H1 (cell line): ENCODE data around the gene SYNJ1. TPM values are rescaled to one million over a fixed set of nuclear protein-coding genes. Genes with fewer than 3 reads are reported as not detected.

Experiments
- CTCF ChIA-PET: fragments of 300-600 bp; sonication (Branson Sonifier 250); formaldehyde crosslinking; loops from one replicate; lab custom pipeline; 2021; ENCODE audit not compliant: partially characterized antibody; lab: Charles Lee
- POLR2A ChIA-PET: fragments of 300-600 bp; sonication (Branson Sonifier 250); formaldehyde crosslinking; loops from one replicate; lab custom pipeline; 2021; ENCODE audit warnings: inconsistent platforms; ENCODE audit not compliant: partially characterized antibody; lab: Charles Lee
- DNase-seq, 2 experiments: peaks; one replicate each; pipeline versions ENCODE4 v3.0.0 to v3.0.0-alpha.2; 2010 to 2022; ENCODE audit warnings: low spot score in 2 of 2, low read depth in 1 of 2, mixed read lengths in 1 of 2
- FAIRE-seq: peaks from 2 replicates; lab custom pipeline; 2011; peaks lifted over from hg19 to GRCh38; lab: Jason Lieb, UNC
- H2AFZ ChIP-seq: 2 replicates; pipeline ENCODE4 v1.8.1; 2012; ENCODE audit warnings: low read length, inconsistent platforms
- H2AK5ac ChIP-seq: 2 replicates; pipeline ENCODE4 v1.6.1; 2013; ENCODE audit warnings: low read depth, low read length
- H2BK120ac ChIP-seq: replicated peaks from 2 replicates; pipeline ENCODE3; 2013; ENCODE audit warnings: low read depth, low read length, inconsistent platforms
- H2BK12ac ChIP-seq: 2 replicates; pipeline ENCODE4 v1.6.1; 2013; ENCODE audit warnings: low read depth, low read length
- H2BK15ac ChIP-seq: 2 replicates; pipeline ENCODE4 v1.6.1; 2013; ENCODE audit warnings: low read length
- H2BK20ac ChIP-seq: 2 replicates; pipeline ENCODE4 v1.6.1; 2013; ENCODE audit warnings: low read length
- H2BK5ac ChIP-seq: 2 replicates; pipeline ENCODE4 v1.6.1; 2013; ENCODE audit warnings: low read depth, low read length
- H3K14ac ChIP-seq: 2 replicates; pipeline ENCODE4 v1.6.1; 2013; ENCODE audit warnings: inconsistent platforms; ENCODE audit not compliant: insufficient read length
- H3K18ac ChIP-seq: 2 replicates; pipeline ENCODE4 v1.6.1; 2013; ENCODE audit warnings: low read length; ENCODE audit errors: extremely low read depth
- H3K23ac ChIP-seq: 2 replicates; pipeline ENCODE4 v1.6.1; 2013; ENCODE audit warnings: inconsistent platforms; ENCODE audit not compliant: insufficient read length
- H3K23me2 ChIP-seq: 2 replicates; pipeline ENCODE4 v1.6.1; 2013; ENCODE audit warnings: low read depth, low read length
- H3K27ac ChIP-seq: 2 replicates; pipeline ENCODE4 v1.6.1; 2011; ENCODE audit warnings: low read depth, low read length, inconsistent platforms
- H3K27me3 ChIP-seq, 4 experiments: replicated peaks in 1 of 4; 1 replicate in 1 of 4; 2 replicates in 3 of 4; pipeline versions ENCODE4 v1.6.1 to v1.8.1; 2011 to 2013; ENCODE audit warnings: low read length in 3 of 4, mild to moderate bottlenecking in 3 of 4, inconsistent platforms in 2 of 4, mixed read lengths in 2 of 4, moderate library complexity in 1 of 4; ENCODE audit not compliant: control insufficient read depth in 3 of 4, insufficient read depth in 3 of 4; ENCODE audit errors: extremely low read depth in 1 of 4
- H3K36me3 ChIP-seq, 4 experiments: 2 replicates each; pipeline versions ENCODE4 v1.6.1 to v1.8.1; 2011 to 2013; ENCODE audit warnings: mild to moderate bottlenecking in 4 of 4, low read length in 3 of 4, moderate library complexity in 2 of 4, control low read depth in 1 of 4, inconsistent platforms in 1 of 4; ENCODE audit not compliant: insufficient read depth in 4 of 4, control insufficient read depth in 2 of 4
- H3K4ac ChIP-seq: replicated peaks from 2 replicates; pipeline ENCODE3; 2013; ENCODE audit warnings: low read length, low read depth, mixed read lengths, inconsistent platforms; ENCODE audit not compliant: insufficient read length
- H3K4me1 ChIP-seq, 4 experiments: replicated peaks in 1 of 4; 1 replicate in 1 of 4; 2 replicates in 3 of 4; pipeline versions ENCODE4 v1.6.1 to v1.8.1; 2011 to 2013; ENCODE audit warnings: low read length in 3 of 4, inconsistent platforms in 2 of 4, mixed read lengths in 1 of 4; ENCODE audit not compliant: insufficient read depth in 4 of 4, control insufficient read depth in 3 of 4
- H3K4me2 ChIP-seq, 2 experiments: 2 replicates each; pipeline versions ENCODE4 v1.6.1 to v1.8.1; 2011 to 2013; ENCODE audit warnings: low read depth in 2 of 2, low read length in 2 of 2, control low read depth in 1 of 2, inconsistent platforms in 1 of 2, mild to moderate bottlenecking in 1 of 2; ENCODE audit not compliant: insufficient read depth in 1 of 2
- H3K4me3 ChIP-seq, 4 experiments: fragments of 200-600, 300-600 bp in 1 of 4; sonication (generic), shearing (Covaris generic), sonication (Bioruptor Twin) in 1 of 4; 2 replicates each; pipeline versions ENCODE4 v1.5.1 to v1.8.1; 2011 to 2016; ENCODE audit warnings: low read length in 4 of 4, low read depth in 3 of 4, control low read depth in 2 of 4, inconsistent platforms in 2 of 4, mild to moderate bottlenecking in 2 of 4, mixed read lengths in 1 of 4, moderate library complexity in 1 of 4; ENCODE audit not compliant: insufficient read depth in 2 of 4; ENCODE audit errors: extremely low read depth in 1 of 4
- H3K56ac ChIP-seq: replicated peaks from 2 replicates; pipeline ENCODE3; 2013; ENCODE audit warnings: low read depth, mild to moderate bottlenecking, mixed read lengths, low read length, inconsistent platforms; ENCODE audit not compliant: insufficient read length
- H3K79me1 ChIP-seq: 2 replicates; pipeline ENCODE4 v1.6.1; 2013; ENCODE audit warnings: low read depth, low read length, control low read depth
- H3K79me2 ChIP-seq, 2 experiments: 2 replicates each; pipeline versions ENCODE4 v1.6.1 to v1.8.1; 2012 to 2013; ENCODE audit warnings: low read length in 2 of 2, mild to moderate bottlenecking in 2 of 2, inconsistent platforms in 1 of 2; ENCODE audit not compliant: insufficient read depth in 2 of 2, control insufficient read depth in 1 of 2
- H3K9ac ChIP-seq, 4 experiments: replicated peaks in 1 of 4; 1 replicate in 1 of 4; 2 replicates in 3 of 4; pipeline versions ENCODE4 v1.6.1 to v1.8.1; 2011 to 2013; ENCODE audit warnings: low read depth in 3 of 4, low read length in 3 of 4, control low read depth in 2 of 4, mild to moderate bottlenecking in 2 of 4, moderate library complexity in 2 of 4, inconsistent platforms in 1 of 4; ENCODE audit errors: extremely low read depth in 1 of 4
- H3K9me3 ChIP-seq, 2 experiments: 2 replicates each; pipeline versions ENCODE4 v1.6.1 to v1.8.1; 2012 to 2013; ENCODE audit warnings: mild to moderate bottlenecking in 2 of 2, moderate library complexity in 2 of 2, control low read depth in 1 of 2, inconsistent platforms in 1 of 2, low read depth in 1 of 2, low read length in 1 of 2, mixed read lengths in 1 of 2; ENCODE audit not compliant: insufficient read depth in 2 of 2
- H4K20me1 ChIP-seq, 2 experiments: replicated peaks in 1 of 2; 2 replicates each; pipeline versions ENCODE3 to v1.8.1; 2011 to 2013; ENCODE audit warnings: inconsistent platforms in 2 of 2, low read length in 2 of 2, mild to moderate bottlenecking in 1 of 2; ENCODE audit not compliant: insufficient read depth in 2 of 2, control insufficient read depth in 1 of 2
- H4K5ac ChIP-seq: 2 replicates; pipeline ENCODE4 v1.6.1; 2013; ENCODE audit warnings: low read length, low read depth, mixed read lengths, inconsistent platforms; ENCODE audit not compliant: insufficient read length
- H4K8ac ChIP-seq: 2 replicates; pipeline ENCODE4 v1.8.0; 2013; ENCODE audit warnings: mild to moderate bottlenecking, moderate library complexity, low read length, inconsistent platforms; ENCODE audit not compliant: insufficient read depth; ENCODE audit errors: extremely low read depth
- H4K91ac ChIP-seq: replicated peaks from 2 replicates; pipeline ENCODE3; 2013; ENCODE audit warnings: low read length, mixed read lengths, inconsistent platforms; ENCODE audit not compliant: insufficient read length
- EP300 ChIP-seq, 2 experiments: IDR thresholded peaks; 1 replicate in 1 of 2; 2 replicates in 1 of 2; pipeline ENCODE4 v1.6.1; 2011 to 2012; ENCODE audit warnings: low read depth in 2 of 2, low read length in 2 of 2, mild to moderate bottlenecking in 2 of 2, borderline replicate concordance in 1 of 2, inconsistent platforms in 1 of 2, moderate library complexity in 1 of 2
- GTF2F1 ChIP-seq: IDR thresholded peaks from 2 replicates; pipeline ENCODE4 v1.6.1; 2012; ENCODE audit warnings: low read depth, low read length, improper control_type of control experiment, borderline replicate concordance
- polyA plus RNA-seq, 7 experiments: library from polyadenylated mRNA; depleted of rRNA in 3 of 7; stranded (reverse) in 5 of 7; unstranded in 2 of 7; fragments of >200 nt in 5 of 7; fragments of 200-250 nt in 2 of 7; gene quantifications; 1 replicate in 5 of 7; 2 replicates in 1 of 7; 4 replicates in 1 of 7; pipeline versions ENCODE4 v1.2.1 to v1.2.3, GENCODE V29; 2011 to 2013; ENCODE audit warnings: missing spikeins in 2 of 7, mixed read lengths in 2 of 7
- total RNA-seq: library from RNA; stranded (reverse); fragmentation: NEBNext Ultra II Directional; extraction: Animal tissue kit (Norgen Biotek cat#: 25700); gene quantifications from 2 replicates; pipeline ENCODE4 v1.2.1, GENCODE V29; 2021

The SYNJ1 gene
- total and polyA plus RNA-seq, 2 of the 8 experiments (the other 6 are each of a cell fraction or from before 2014, with no cell fraction given): 1.3 to 4.3 TPM

GRCh38 chr21:32713726-32714125 is 14.1 kb downstream of the SYNJ1 start:
- H3K23me2 ChIP-seq: no peaks in the 10 kb centered on the region
- H4K91ac ChIP-seq: no peak overlapping the region
- H2BK5ac ChIP-seq: no peak overlapping the region
- H4K5ac ChIP-seq: no peak overlapping the region
- no peak overlapping the region for H2BK15ac ChIP-seq
- peaks cover 0 to 2% (median 1%) of the 10 kb centered on the region in 4 experiments; a peak in 1 of 7 replicates for H3K4me1 ChIP-seq
- TF ChIP-seq EP300 (IDR thresholded peaks at IDR 0.05; ENCODE audit: borderline replicate concordance in 1 of 2, low read depth in 2 of 2, low read length in 2 of 2) (no peak), GTF2F1 (no peak)
- no peak overlapping the region for H2AK5ac ChIP-seq
- no peaks in the 10 kb centered on the region for H3K9me3 ChIP-seq
- H2BK20ac ChIP-seq: no peak overlapping the region
- H2BK120ac ChIP-seq: no peak overlapping the region
- H3K18ac ChIP-seq: no peak overlapping the region
- no peak overlapping the region for H2AFZ ChIP-seq
- no peaks in the 10 kb centered on the region for H3K79me2 ChIP-seq
- POLR2A ChIA-PET: no interaction called here
- no peaks in the 10 kb centered on the region for H4K20me1 ChIP-seq
- no peak overlapping the region for H3K56ac ChIP-seq
- H3K4me2 ChIP-seq: no peak overlapping the region
- H2BK12ac ChIP-seq: no peak overlapping the region
- no peak for FAIRE-seq
- no peak overlapping the region for H3K23ac ChIP-seq
- H3K4ac ChIP-seq: no peak overlapping the region
- H3K27ac ChIP-seq: no peak overlapping the region
- CTCF ChIA-PET: interaction anchor here (0.7 kb wide), 1 partner anchor 10 kb away, joined by 3 read pairs; no protein-coding TSS in a partner anchor
- no peak overlapping the region for H3K9ac ChIP-seq
- no peak overlapping the region for H3K4me3 ChIP-seq
- no peaks in the 10 kb centered on the region for H3K36me3 ChIP-seq
- no peak overlapping the region for H3K14ac ChIP-seq
- 0 out of 2 replicates have a peak, but pooled peaks cover 2% of the 10 kb centered on the region for H3K79me1 ChIP-seq
- H4K8ac ChIP-seq: no peak overlapping the region
- no peak for DNase-seq
- no peaks in the 10 kb centered on the region for H3K27me3 ChIP-seq
